GM13977 (cell line): ENCODE measurements around the gene GALNT9.

Experiments used
- DNase-seq: peaks from one replicate; pipeline ENCODE4 v3.0.0; 2012; ENCODE audit warnings: low spot score
- in situ Hi-C: fragments of 300-500 bp; cut with MboI; formaldehyde crosslinking; loops from one replicate; pipeline ENCODE4 v1.12.0; 2022; ENCODE audit warnings: low sequenced_read_pairs, low pct_unique_long_range_greater_than_20kb, mixed read lengths, inconsistent platforms; ENCODE audit not compliant: unreplicated experiment
- TF ChIP-seq, protein P1 (sequence below): IDR thresholded peaks from 2 replicates; pipeline ENCODE4 v1.5.1; 2012; ENCODE audit warnings: mild to moderate bottlenecking, control low read depth; ENCODE audit not compliant: insufficient read depth; ENCODE audit errors: extremely low read depth, missing control alignments

The GALNT9 gene

GRCh38 chr12:132320767-132321211 is 8.6 kb downstream of the GALNT9 start:
- TF ChIP-seq, protein P1, sequence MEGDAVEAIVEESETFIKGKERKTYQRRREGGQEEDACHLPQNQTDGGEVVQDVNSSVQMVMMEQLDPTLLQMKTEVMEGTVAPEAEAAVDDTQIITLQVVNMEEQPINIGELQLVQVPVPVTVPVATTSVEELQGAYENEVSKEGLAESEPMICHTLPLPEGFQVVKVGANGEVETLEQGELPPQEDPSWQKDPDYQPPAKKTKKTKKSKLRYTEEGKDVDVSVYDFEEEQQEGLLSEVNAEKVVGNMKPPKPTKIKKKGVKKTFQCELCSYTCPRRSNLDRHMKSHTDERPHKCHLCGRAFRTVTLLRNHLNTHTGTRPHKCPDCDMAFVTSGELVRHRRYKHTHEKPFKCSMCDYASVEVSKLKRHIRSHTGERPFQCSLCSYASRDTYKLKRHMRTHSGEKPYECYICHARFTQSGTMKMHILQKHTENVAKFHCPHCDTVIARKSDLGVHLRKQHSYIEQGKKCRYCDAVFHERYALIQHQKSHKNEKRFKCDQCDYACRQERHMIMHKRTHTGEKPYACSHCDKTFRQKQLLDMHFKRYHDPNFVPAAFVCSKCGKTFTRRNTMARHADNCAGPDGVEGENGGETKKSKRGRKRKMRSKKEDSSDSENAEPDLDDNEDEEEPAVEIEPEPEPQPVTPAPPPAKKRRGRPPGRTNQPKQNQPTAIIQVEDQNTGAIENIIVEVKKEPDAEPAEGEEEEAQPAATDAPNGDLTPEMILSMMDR = no peak
- in situ Hi-C loops = no loop called here
- no peak for DNase-seq

DNA sequence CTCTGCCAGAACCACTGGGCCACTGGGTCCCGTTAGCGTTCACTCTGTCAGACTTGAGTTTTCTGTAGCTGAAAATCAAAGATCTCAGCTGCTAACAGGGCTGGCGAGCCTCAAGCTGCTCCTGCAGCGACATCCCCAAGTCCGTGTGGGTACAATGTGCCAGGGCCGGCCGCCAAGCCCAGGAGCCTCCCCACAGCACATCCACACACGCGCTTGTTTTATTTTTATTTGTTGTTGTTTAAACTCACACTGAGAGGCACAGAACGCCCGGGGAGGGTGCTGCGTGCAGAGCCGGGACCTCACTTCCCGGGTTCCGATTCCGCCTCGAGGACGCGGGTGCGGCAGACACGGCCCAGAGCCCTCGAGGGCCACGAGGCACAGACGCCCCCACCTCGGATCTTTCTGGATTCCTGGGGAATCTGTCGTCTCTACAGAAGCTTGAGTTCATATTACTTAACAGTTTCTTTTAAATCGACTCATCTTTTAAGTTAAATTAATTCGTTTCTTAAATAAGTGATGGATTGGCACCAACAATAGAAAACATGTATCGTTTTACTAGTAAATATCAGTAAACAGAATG is 9.3 kb downstream of the GALNT9 start:
- TF ChIP-seq, protein P1 = no peak
- no peak for DNase-seq
- in situ Hi-C loops = no loop called here

DNA sequence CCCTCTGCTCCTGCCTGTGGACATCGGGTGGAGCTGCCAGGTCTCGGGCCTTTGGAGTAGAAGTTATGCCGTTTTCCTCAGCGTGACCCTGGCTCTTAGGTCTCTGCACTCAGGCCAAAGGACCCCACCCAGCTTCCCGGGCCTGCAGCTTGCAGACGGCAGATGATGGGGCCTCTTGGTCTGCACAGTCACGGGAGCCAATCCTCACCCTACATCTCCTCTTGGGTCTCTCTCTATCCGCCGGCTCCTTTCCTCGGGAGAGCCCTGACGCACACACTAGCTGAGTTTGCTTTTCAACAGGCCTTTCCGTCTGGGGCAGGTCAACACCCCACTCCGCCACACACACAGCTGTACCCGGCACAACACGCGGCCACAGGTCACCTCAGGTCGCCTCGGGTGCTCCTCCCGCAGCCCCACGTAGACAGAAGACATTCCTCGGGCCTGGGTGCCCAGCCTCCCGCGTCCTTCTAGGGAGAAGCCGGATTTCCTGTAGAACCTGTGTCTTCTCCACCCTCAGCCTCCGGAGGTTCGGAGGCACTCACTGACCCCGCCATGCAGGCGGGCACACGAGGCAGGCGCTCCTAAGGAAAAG is 9.9 kb downstream of the GALNT9 start:
- in situ Hi-C loops = no loop called here
- no peak for DNase-seq
- TF ChIP-seq, protein P1 = no peak

DNA sequence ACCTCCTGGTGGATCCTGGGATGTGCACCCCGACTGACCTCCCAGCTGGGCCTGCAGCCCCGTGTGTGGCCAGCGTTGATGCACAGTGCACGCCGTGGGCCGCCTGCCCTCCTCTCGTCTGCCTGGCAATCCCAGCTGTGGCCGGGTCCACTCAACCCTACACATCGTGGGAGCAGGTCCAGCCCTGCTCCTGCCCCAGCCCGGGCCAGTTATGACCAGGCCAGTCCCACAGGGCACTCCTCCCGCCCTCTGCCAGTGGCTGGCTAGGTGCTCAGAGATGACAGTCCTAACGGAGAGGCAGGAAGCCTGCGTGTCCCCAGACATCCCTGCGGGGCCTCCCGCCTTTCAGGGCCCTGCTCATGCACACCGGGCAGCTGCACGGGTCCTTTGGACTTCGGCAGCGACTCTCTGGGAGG is 10.8 kb downstream of the GALNT9 start:
- DNase-seq = no peak
- TF ChIP-seq, protein P1 = no peak
- in situ Hi-C loops = no loop called here

GRCh38 chr12:132318135-132318534 is 11.3 kb downstream of the GALNT9 start:
- TF ChIP-seq, protein P1 = no peak
- in situ Hi-C loops = no loop called here
- DNase-seq = no peak

GRCh38 chr12:132317233-132317938 is 12.0 kb downstream of the GALNT9 start:
- TF ChIP-seq, protein P1 = no peak
- in situ Hi-C loops = no loop called here
- no peak for DNase-seq
